K562 (cell line): ENCODE results near the gene LRRC30. TPM values are rescaled to one million over a fixed set of nuclear protein-coding genes. Genes with fewer than 3 reads are reported as not detected.

ENCODE experiments used
- ATAC-seq: fragments of 200-7000 bp; cut with Tn5 transposase; 3 replicates; pipeline ENCODE4 v1.9.1; 2020; ENCODE audit warnings: moderate library complexity
- BruUV-seq: library from RNA; stranded (reverse); fragments of 400-500 nt; replicated peaks from 2 replicates; lab custom pipeline; 2021; lab: Mats Ljungman, UMichigan
- CTCF ChIA-PET: fragments of 300-600 bp; formaldehyde crosslinking; extraction: SDS; loops from one replicate; lab custom pipeline; 2021; ENCODE audit warnings: low intra/inter-chr PET ratio; lab: Yijun Ruan, JAX
- POLR2A ChIA-PET: fragments of 300-600, 350-650 bp; sonication (Branson Sonifier 250); formaldehyde crosslinking; extraction: SDS; loops from one replicate; lab custom pipeline; 2021; ENCODE audit warnings: antibody characterized with exemption, inconsistent platforms; lab: Yijun Ruan, JAX
- DNase-seq, 4 experiments: peaks; one replicate each; pipeline versions ENCODE4 v3.0.0 to v3.0.0-alpha.2; 2011 to 2018; ENCODE audit warnings: low spot score in 3 of 4, mixed read lengths in 3 of 4; ENCODE audit errors: extremely low read depth in 1 of 4
- FAIRE-seq: peaks from 2 replicates; lab custom pipeline; 2011; peaks lifted over from hg19 to GRCh38; lab: Jason Lieb, UNC
- H2AFZ ChIP-seq: 2 replicates; pipeline ENCODE4 v1.6.0; 2011; ENCODE audit warnings: low read depth, low read length, control low read depth, inconsistent platforms
- H3K27ac ChIP-seq: fragments of 200-600 bp; 3 replicates; pipeline ENCODE4 v1.8.0; 2011; ENCODE audit warnings: low read depth, mild to moderate bottlenecking, control low read depth, inconsistent platforms, low read length, moderate library complexity, mixed read lengths; ENCODE audit errors: extremely low read depth
- H3K27me3 ChIP-seq, 2 experiments: fragments of 300-600 bp in 1 of 2; 2 replicates in 1 of 2; 3 replicates in 1 of 2; pipeline versions ENCODE4 v1.6.0 to v1.8.0; 2011; ENCODE audit warnings: inconsistent platforms in 2 of 2, low read length in 2 of 2, mild to moderate bottlenecking in 1 of 2, mixed read lengths in 1 of 2, moderate library complexity in 1 of 2; ENCODE audit not compliant: control insufficient read depth in 2 of 2, insufficient read depth in 2 of 2
- H3K36me3 ChIP-seq: fragments of 300-600 bp; 3 replicates; pipeline ENCODE4 v1.8.0; 2011; ENCODE audit warnings: mild to moderate bottlenecking, low read length, inconsistent platforms; ENCODE audit not compliant: control insufficient read depth, insufficient read depth
- H3K4me1 ChIP-seq, 2 experiments: fragments of 200-600 bp in 1 of 2; replicated peaks in 1 of 2; 2 replicates in 1 of 2; 3 replicates in 1 of 2; pipeline versions ENCODE4 v1.5.1 to v1.8.0; 2011; ENCODE audit warnings: inconsistent platforms in 2 of 2, low read length in 2 of 2, mild to moderate bottlenecking in 1 of 2, mixed read lengths in 1 of 2, moderate library complexity in 1 of 2; ENCODE audit not compliant: control insufficient read depth in 2 of 2, insufficient read depth in 2 of 2
- H3K4me2 ChIP-seq: 2 replicates; pipeline ENCODE4 v1.6.1; 2011; ENCODE audit warnings: low read length, control low read depth, inconsistent platforms, mixed read lengths; ENCODE audit not compliant: insufficient read depth
- H3K4me3 ChIP-seq: fragments of 200-600 bp; sonication (generic), shearing (Covaris generic); 2 replicates; pipeline ENCODE4 v1.5.1; 2016; ENCODE audit warnings: control low read depth, inconsistent platforms
- H3K79me2 ChIP-seq: fragments of 200-600 bp; 3 replicates; pipeline ENCODE4 v1.8.0; 2011; ENCODE audit warnings: low read length, inconsistent platforms; ENCODE audit not compliant: control insufficient read depth, insufficient read depth
- H3K9ac ChIP-seq, 2 experiments: 2 replicates each; pipeline versions ENCODE4 v1.6.0 to v1.6.1; 2011; ENCODE audit warnings: low read depth in 2 of 2, low read length in 2 of 2, control low read depth in 1 of 2, inconsistent platforms in 1 of 2, mild to moderate bottlenecking in 1 of 2, mixed read lengths in 1 of 2; ENCODE audit not compliant: insufficient read depth in 1 of 2
- H3K9me1 ChIP-seq: one replicate; pipeline ENCODE4 v1.6.0; 2011; ENCODE audit warnings: inconsistent platforms, mild to moderate bottlenecking, low read length, moderate library complexity; ENCODE audit not compliant: control insufficient read depth, insufficient read depth
- H3K9me3 ChIP-seq: replicated peaks from 2 replicates; pipeline ENCODE4 v1.5.1; 2011; ENCODE audit warnings: low read depth, low read length, inconsistent platforms; ENCODE audit not compliant: control insufficient read depth, insufficient read depth
- H4K20me1 ChIP-seq: replicated peaks from 2 replicates; pipeline ENCODE4 v1.6.1; 2011; ENCODE audit warnings: low read length, inconsistent platforms, mixed read lengths; ENCODE audit not compliant: control insufficient read depth, insufficient read depth
- ATF7 ChIP-seq: fragments of 450-650 bp; IDR thresholded peaks from 2 replicates; pipeline ENCODE4 v1.7.1; 2014; ENCODE audit warnings: mild to moderate bottlenecking, moderate library complexity
- CAMTA2 ChIP-seq: fragments of 250-450 bp; sonication (Bioruptor Pico); conservative IDR thresholded peaks from 2 replicates; pipeline ENCODE4 v1.5.1; 2022
- CHD2 ChIP-seq: IDR thresholded peaks from 2 replicates; pipeline ENCODE4 v1.6.1; 2011; ENCODE audit warnings: low read depth, low read length
- FOXP1 ChIP-seq: sonication (generic); formaldehyde crosslinking; IDR thresholded peaks from 2 replicates; pipeline ENCODE4 v1.8.0; 2022; ENCODE audit warnings: mild to moderate bottlenecking, missing genetic modification reagents
- HOMEZ ChIP-seq: fragments of 250-450 bp; sonication (Bioruptor Pico); IDR thresholded peaks from 2 replicates; pipeline ENCODE4 v1.4.0; 2020; ENCODE audit warnings: mild to moderate bottlenecking, moderate library complexity
- KLF10 ChIP-seq: fragments of 250-450 bp; sonication (Bioruptor Pico); IDR thresholded peaks from 2 replicates; pipeline ENCODE4 v1.6.1; 2021; ENCODE audit warnings: matching md5 sums
- MXI1 ChIP-seq: IDR thresholded peaks from 2 replicates; pipeline ENCODE4 v1.6.1; 2011; ENCODE audit warnings: low read depth, mild to moderate bottlenecking, improper control_type of control experiment, low read length
- OTX1 ChIP-seq: fragments of 450-650 bp; formaldehyde crosslinking; IDR thresholded peaks from 2 replicates; pipeline ENCODE4 v1.4.0; 2022; ENCODE audit warnings: mild to moderate bottlenecking
- POLR2AphosphoS5 ChIP-seq: IDR thresholded peaks from 2 replicates; pipeline ENCODE4 v1.6.1; 2011; ENCODE audit warnings: mild to moderate bottlenecking, low read depth, low read length, moderate library complexity; ENCODE audit not compliant: control insufficient read depth, insufficient read depth
- RBM34 ChIP-seq: fragments of 200-400 bp; formaldehyde crosslinking; IDR thresholded peaks from 2 replicates; pipeline ENCODE4 v1.6.1; 2018; ENCODE audit warnings: low read length, borderline replicate concordance; ENCODE audit not compliant: insufficient read depth
- SAFB ChIP-seq: fragments of 200-400 bp; formaldehyde crosslinking; IDR thresholded peaks from 2 replicates; pipeline ENCODE4 v1.6.1; 2017; ENCODE audit warnings: low read depth, low read length, borderline replicate concordance
- SFPQ ChIP-seq: fragments of 200-400 bp; formaldehyde crosslinking; IDR thresholded peaks from 2 replicates; pipeline ENCODE4 v1.6.1; 2017; ENCODE audit warnings: mild to moderate bottlenecking, low read depth, low read length, moderate library complexity
- SIN3B ChIP-seq: fragments of 450-650 bp; IDR thresholded peaks from 2 replicates; pipeline ENCODE4 v1.6.1; 2017; ENCODE audit warnings: low read depth, mild to moderate bottlenecking, moderate library complexity
- SMARCA4 ChIP-seq: fragments of 450-650 bp; IDR thresholded peaks from 2 replicates; pipeline ENCODE4 v1.6.1; 2016
- SMARCE1 ChIP-seq: fragments of 450-650 bp; IDR thresholded peaks from 2 replicates; pipeline ENCODE4 v1.7.1; 2016; ENCODE audit warnings: mild to moderate bottlenecking
- STAT5A ChIP-seq: IDR thresholded peaks from 2 replicates; pipeline ENCODE4 v1.6.1; 2012; ENCODE audit warnings: low read length, inconsistent platforms, borderline replicate concordance
- ZBED1 ChIP-seq: IDR thresholded peaks from 2 replicates; pipeline ENCODE4 v1.6.1; 2014
- ZC3H11A ChIP-seq: IDR thresholded peaks from 2 replicates; pipeline ENCODE4 v1.6.1; 2012; ENCODE audit warnings: low read depth, low read length, improper control_type of control experiment
- ZHX1 ChIP-seq: fragments of 150-350 bp; conservative IDR thresholded peaks from 2 replicates; pipeline ENCODE4 v1.6.1; 2014; ENCODE audit warnings: low read length
- ZNF175 ChIP-seq: fragments of 200-800 bp; sonication (Bioruptor generic); IDR thresholded peaks from 2 replicates; pipeline ENCODE4 v1.6.1; 2016; ENCODE audit warnings: low read depth, mild to moderate bottlenecking, missing genetic modification characterization, missing compliant biosample characterization
- WGBS: fragments of 100-300 bp; shearing (Covaris generic); methylation state at CpG from one replicate; pipeline ENCODE4 v1.1.6; 2016; ENCODE audit warnings: low coverage, mixed read lengths; ENCODE audit not compliant: insufficient coverage; ENCODE audit errors: missing lambda C conversion rate; 5-methylcytosine and 5-hydroxymethylcytosine counted together
- in situ Hi-C: fragments of 300-500 bp; cut with MboI; formaldehyde crosslinking; loops from 4 replicates; pipeline ENCODE4 v1.15.0; 2018; ENCODE audit warnings: inconsistent platforms, mixed read lengths
- intact Hi-C: fragments of 100-400 bp; cut with micrococcal nuclease; formaldehyde crosslinking; loops from 2 replicates; pipeline ENCODE4 v1.14.2; 2022
- polyA plus RNA-seq, 8 experiments: library from polyadenylated mRNA; depleted of rRNA in 4 of 8; stranded (reverse) in 5 of 8; unstranded in 3 of 8; fragments of >200 nt; fragmentation: Nextera tagmentation in 2 of 8; fragmentation: Illumina TruSeq in 1 of 8; extraction: Ambion mirVana in 2 of 8; extraction: Trizol in 1 of 8; gene quantifications; 2 replicates each; pipeline versions ENCODE4 v1.2.1 to v1.2.3, GENCODE V29; 2011 to 2014; ENCODE audit warnings: inconsistent platforms in 1 of 8, missing spikeins in 1 of 8
- total RNA-seq, 7 experiments: library from RNA; depleted of rRNA in 6 of 7; stranded (reverse); fragments of >200 nt in 6 of 7; fragmentation: Illumina TruSeq in 2 of 7; extraction: Trizol in 2 of 7; gene quantifications; 2 replicates each; pipeline versions ENCODE4 v1.2.1 to v1.2.3, GENCODE V29; 2011 to 2021; ENCODE audit warnings: low replicate concordance in 1 of 7

LRRC30 gene
- total and polyA plus RNA-seq, 9 of the 15 experiments (the other 6 are each of a cell fraction or from before 2014, with no cell fraction given): not detected

GRCh38 chr18:7196421-7196820 is 34.5 kb upstream of the LRRC30 start:
- CTCF ChIA-PET: no interaction called here
- Histone ChIP-seq H3K9me3 (no peaks in the 10 kb centered on the region), H3K4me3 (no peak overlapping the region), H3K4me2 (no peak overlapping the region), H3K27ac (no peak overlapping the region), H3K79me2 (no peaks in the 10 kb centered on the region), H3K27me3 (no peaks in the 10 kb centered on the region; a peak in 1 of 5 replicates), H3K36me3 (no peaks in the 10 kb centered on the region), H3K9me1 (no peaks in the 10 kb centered on the region), H3K4me1 (no peaks in the 10 kb centered on the region), H2AFZ (no peak overlapping the region), H4K20me1 (no peaks in the 10 kb centered on the region), H3K9ac (no peak overlapping the region)
- DNase-seq: peak in 1 of 4 experiments; percentile 20
- no peak for ATAC-seq
- no TSS peak for BruUV-seq
- FAIRE-seq: no peak
- 0% methylated on average over 3 of the region's 3 CpGs for WGBS
- intact Hi-C loops: no loop called here
- POLR2A ChIA-PET: no interaction called here
- TF ChIP-seq SMARCA4 (no peak), KLF10 (CRISPR knock-in tag) (no peak), RBM34 (no peak), OTX1 (no peak), SAFB (no peak), SMARCE1 (no peak), ZBED1 (no peak), ATF7 (no peak), STAT5A (no peak), CHD2 (no peak), POLR2AphosphoS5 (no peak), SIN3B (no peak), HOMEZ (no peak), MXI1 (no peak), SFPQ (no peak), ZC3H11A (no peak), CAMTA2 (no peak), ZNF175 (CRISPR knock-in tag) (no peak), FOXP1 (CRISPR knock-in tag) (no peak), ZHX1 (no peak)
- in situ Hi-C loops: no loop called here
